Mesenteric fat pad (tissue), 1 donor: ENCODE data around the gene RPS10. TPM values are rescaled to one million over a fixed set of nuclear protein-coding genes. Genes with fewer than 3 reads are reported as not detected.
"Not testable (repeated sequence)": the region's sequence is repeated elsewhere in the genome, so short reads cannot be mapped to it uniquely, and the experiment has no call there.

Experiments
- DNase-seq: peaks from one replicate; pipeline ENCODE4 v3.0.0-alpha.2; 2020; ENCODE audit warnings: low spot score
- total RNA-seq: library from RNA; stranded (reverse); fragmentation: NEBNext Ultra II Directional; extraction: Animal tissue kit (Norgen Biotek cat#: 25700); gene quantifications from one replicate; pipeline ENCODE4 v1.2.1, GENCODE V29; 2021
- donor health status: DM: yes; HTN: yes; CAD: no.

RPS10 gene
- total RNA-seq, 1 donor from 2014 or later: 875 TPM

DNA sequence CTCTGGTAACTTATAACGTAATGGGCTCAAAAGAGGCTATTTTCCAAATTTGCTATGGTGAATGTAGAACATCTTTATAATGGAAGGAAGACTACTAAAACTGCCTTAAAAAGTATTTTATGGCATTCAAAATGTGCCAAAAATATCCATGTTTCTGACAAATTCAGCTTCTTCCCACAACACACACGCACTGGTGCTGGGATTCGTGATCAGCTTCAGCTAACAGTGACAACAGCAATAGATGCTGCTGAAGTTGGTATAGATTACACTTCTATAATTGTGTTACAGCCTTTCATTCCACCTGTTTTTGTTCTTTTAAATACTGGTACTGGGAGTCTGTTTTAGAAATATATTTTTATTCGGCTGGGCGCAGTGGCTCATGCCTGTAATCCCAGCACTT is 52.4 kb downstream of the RPS10 start:
- DNase-seq: no peak

DNA sequence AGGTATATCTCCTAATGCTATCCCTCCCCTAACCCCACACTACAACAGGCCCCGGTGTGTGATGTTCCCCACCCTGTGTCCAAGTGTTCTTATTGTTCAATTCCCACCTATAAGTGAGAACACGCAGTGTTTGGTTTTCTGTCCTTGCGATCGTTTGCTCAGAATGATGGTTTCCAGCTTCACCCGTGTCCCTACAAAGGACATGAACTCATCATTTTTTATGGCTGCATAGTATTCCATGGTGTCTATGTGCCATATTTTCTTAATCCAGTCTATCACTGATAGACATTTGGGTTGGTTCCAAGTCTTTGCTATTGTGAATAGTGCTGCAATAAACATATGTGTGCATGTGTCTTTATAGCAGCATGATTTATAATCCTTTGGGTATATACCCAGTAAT is 54.0 kb downstream of the RPS10 start:
- not testable (repeated sequence) for DNase-seq

DNA sequence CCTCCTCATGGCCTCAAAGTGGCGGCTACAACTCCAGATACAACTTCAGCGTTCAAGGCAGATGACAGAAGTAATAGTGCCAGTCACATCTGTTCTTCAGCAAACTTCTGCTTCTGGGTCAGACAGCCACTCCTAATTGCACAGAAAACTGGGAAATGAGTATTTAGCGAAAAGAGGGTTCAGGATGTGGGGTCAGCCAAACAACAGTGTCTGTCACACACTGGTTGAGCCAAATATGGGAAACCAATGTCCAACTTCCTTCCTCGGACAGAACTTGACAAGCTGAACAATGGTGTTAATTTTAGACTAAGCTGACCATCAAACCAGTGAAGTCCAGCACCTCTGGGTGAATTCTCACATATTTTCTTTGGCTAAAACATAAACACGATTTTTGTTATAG is 55.5 kb downstream of the RPS10 start:
- peak; percentile 35 for DNase-seq

DNA sequence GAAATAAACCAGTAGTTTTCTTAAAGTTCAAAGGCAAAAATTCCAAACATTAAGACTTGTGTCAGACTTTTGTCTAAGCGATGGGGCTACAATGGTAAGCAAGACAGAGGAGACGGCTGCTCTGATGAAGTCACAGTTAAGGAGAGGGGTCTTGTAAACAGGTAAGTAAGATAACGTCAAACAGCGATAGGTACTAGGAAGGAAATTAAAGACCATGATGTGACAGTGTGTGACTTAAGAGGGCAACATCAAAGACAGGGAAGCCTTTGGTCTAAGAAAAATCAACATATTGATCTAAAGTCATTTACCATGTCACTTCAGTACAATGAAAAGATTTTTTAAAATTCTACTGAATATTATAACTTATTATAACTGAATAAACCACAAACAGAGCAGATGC is 56.5 kb downstream of the RPS10 start:
- no peak for DNase-seq

Other genes starting within 250 kb of the RPS10 start
- 32.3 TPM for gene HMGA1, start 189.2 kb downstream of the RPS10 start, total RNA-seq
- 16.3 TPM for gene SMIM29, start 177.1 kb downstream of the RPS10 start, total RNA-seq
- gene NUDT3, start 33.4 kb downstream of the RPS10 start, total RNA-seq: 32.4 TPM
- gene PACSIN1, start 40.0 kb upstream of the RPS10 start, total RNA-seq: not detected
- 0.16 TPM for gene SPDEF, start 130.3 kb upstream of the RPS10 start, total RNA-seq